Endometrial microvascular endothelial cells (primary cell): ENCODE data around the gene MICB. TPM values are rescaled to one million over a fixed set of nuclear protein-coding genes. Genes with fewer than 3 reads are reported as not detected.
"Not testable (repeated sequence)": the region's sequence is repeated elsewhere in the genome, so short reads cannot be mapped to it uniquely, and the experiment has no call there.

Experiments
- in situ Hi-C: cut with HindIII; loops from 2 replicates; pipeline ENCODE4 v1.10.0; 2017; ENCODE audit warnings: low sequenced_read_pairs, low pct_unique_long_range_greater_than_20kb; ENCODE audit errors: inconsistent ontology term
- total RNA-seq: library from RNA; depleted of rRNA; stranded (reverse); fragments of >200 nt; gene quantifications from one replicate; pipeline ENCODE4 v1.2.3, GENCODE V29; 2015; ENCODE audit errors: inconsistent ontology term

MICB gene
- total RNA-seq, 1 donor from 2014 or later = 26.1 TPM

- in situ Hi-C loops = no loop called here
Measured at GRCh38 chr6:31473244-31473643, 24.7 kb upstream of the MICB start.

- in situ Hi-C loops = no loop called here
Measured at GRCh38 chr6:31473780-31474761, 23.9 kb upstream of the MICB start.

DNA sequence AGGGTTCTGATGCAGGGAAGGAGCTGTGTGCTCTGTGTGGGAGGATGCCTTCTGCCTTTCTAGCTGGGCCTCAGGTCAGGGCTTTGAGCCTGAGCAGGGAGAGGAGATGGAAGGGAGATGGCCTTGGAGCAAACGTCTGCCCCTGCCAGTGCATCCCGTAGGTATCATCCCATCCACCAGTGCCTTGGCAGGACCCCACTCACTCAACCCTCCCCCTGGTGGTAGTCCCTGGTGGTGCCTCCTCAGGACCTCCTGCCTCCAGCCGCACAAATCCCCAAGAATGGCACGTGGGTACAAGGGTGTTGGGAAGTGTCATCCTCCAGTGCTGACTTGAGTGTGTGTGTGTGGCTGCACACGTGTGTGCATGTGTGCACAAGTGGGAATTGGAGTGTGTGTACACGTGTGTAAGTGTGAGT is 23.1 kb upstream of the MICB start:
- in situ Hi-C loops = no loop called here

DNA sequence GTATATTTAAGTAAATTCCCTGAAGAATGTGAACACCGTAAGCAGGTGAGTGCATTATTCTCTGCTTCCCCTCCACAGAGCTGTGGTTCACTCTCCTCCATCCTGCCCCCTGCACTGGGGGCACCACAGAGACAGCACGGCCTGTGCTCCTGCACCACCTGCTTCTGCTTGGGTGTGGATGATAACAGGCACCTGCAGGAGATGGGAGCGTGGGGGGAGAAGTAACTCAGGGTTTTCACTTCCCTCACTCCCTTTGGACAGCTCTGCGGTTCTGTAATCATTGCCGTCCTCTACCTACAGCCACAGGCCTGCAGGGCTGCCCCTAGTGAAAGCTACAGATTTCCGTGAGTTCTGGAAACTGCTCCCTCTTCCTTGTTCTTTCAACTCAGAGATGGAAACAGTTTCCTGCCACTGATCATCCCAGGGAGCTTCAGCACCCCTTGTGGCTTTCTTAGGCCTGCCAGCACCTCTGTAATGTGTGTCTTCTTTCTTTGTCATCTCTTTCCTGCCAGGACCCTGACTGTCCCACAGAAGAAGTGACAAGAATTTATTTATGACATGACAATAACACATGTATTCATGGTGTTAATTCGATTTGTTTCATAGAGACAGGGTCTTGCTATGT is 21.3 kb upstream of the MICB start:
- in situ Hi-C loops = no loop called here

GRCh38 chr6:31477521-31477920 is 20.4 kb upstream of the MICB start:
- in situ Hi-C loops = no loop called here

DNA sequence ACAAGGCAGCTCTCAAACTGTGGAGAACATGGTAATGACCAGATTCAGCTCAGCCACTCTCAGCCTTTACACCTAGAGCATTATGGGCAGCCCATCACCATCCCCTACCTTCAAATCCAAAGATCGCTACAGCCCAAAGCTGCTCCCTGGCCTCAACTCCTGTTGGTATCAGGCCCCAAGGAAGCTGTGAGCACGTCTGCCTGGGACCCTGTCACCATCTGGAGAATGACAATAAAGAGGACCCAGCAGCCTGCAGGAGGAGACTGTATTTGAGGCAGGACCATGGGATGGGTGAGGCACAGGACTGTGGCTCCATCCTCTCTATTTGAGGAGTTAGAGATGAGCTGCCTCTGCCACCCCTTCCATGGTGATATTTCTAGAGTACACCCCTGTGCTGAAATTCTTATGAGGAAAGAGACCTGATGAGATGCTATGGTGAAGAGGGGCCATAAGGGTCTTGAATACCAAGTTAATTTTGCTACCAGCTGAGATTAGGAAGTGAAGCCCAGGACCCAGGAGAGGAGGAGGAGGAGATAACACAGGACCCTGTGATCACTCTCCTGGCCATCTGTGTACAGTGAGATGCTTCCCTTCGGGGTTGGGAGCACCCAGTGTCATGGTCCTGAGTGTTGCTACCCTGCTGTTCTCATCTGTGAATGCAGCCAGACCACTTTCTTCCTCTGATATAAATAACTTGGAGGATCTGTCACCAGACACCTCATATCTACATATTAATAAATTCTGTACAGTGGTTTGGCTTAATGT is 19.6 kb upstream of the MICB start:
- in situ Hi-C loops = no loop called here

- in situ Hi-C loops = no loop called here
Measured at GRCh38 chr6:31479151-31479932, 18.6 kb upstream of the MICB start.

DNA sequence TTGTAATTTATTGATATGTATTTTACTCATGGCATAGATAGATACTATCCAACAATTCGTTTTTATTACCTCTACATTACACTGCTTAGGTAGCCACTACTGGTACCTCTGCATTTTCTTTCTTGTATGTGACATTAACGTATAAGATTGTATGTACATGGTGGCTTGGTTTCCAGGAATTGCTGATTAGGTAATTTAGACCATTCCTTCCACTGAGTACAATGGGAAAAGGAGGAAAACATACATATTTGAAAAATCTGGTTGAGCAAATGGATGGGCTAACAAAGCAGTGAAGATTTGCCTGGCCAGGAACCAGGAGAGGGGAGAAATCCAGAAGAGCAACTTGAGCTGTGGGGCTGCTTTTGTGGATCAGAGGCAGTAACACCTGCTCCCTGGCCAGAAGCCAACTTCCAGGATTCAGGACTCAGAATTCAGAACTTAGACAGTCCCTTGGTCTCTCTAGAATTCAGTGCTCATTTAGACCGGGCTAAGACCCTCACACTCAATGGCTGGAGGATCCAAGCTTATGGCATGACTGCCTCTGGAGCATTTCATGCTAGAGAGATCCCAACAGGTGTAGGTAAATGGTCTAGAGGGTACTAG is 17.9 kb upstream of the MICB start:
- in situ Hi-C loops = no loop called here

- in situ Hi-C loops = no loop called here
Measured at GRCh38 chr6:31480574-31480973, 17.4 kb upstream of the MICB start.

- in situ Hi-C loops = no loop called here
Measured at GRCh38 chr6:31483392-31483791, 14.6 kb upstream of the MICB start.

GRCh38 chr6:31485055-31485454 is 12.9 kb upstream of the MICB start:
- in situ Hi-C loops = no loop called here

DNA sequence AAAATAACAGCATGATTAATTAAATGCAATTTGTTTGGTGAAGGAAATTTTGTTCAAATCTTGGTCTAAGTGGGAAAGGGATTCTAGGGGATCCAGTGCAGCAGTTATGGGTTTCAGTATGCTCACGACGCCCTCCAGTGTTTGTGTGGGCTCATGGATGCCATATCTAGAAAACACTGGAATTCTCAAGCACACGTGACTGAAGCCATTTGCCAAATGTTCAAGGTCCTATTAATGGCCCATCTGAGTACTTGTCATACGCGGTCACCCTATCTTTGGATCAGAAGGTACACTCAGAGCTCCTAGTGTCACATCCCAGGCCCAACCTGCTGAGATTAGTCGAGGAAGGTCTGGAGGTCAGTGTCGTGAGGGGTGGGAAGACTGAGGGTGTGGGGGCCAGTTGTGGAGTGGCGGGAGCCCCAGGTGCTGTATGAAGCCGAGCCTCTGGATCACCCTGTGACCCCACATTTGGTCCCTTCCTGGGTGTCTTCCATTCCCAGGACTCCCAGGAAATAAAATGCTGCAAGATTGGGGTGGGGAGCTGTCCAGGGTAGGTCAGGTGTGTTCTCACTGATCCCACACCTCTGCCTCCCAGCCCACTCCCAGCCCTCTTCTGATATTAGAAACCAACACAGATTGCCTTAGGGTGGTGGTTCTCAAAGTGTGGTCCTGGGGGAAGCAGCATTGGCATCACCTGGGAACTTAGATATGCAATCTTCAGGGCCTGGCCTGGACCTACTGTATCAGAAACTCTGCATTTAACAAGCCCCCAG is 11.7 kb upstream of the MICB start:
- in situ Hi-C loops = not testable (repeated sequence)

DNA sequence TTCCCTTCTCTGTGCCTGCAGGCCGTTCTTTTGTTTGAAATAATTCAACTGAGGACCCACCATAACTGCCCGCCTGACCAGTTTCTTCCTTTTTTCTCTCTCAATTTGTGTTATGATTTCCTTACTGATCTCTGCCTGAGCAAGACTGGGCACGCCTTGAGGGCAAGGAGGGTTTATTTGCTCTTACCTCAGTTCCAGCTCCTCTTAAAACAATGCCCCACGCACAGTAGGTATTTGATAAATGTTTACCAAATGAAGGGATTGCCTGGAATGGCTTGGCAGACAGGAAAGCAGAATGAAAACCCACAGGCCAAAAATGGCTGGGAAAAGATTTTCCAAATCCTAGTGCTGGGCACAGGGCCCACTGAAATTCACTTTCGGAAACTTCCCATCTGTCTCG is 10.3 kb upstream of the MICB start:
- in situ Hi-C loops = not testable (repeated sequence)

DNA sequence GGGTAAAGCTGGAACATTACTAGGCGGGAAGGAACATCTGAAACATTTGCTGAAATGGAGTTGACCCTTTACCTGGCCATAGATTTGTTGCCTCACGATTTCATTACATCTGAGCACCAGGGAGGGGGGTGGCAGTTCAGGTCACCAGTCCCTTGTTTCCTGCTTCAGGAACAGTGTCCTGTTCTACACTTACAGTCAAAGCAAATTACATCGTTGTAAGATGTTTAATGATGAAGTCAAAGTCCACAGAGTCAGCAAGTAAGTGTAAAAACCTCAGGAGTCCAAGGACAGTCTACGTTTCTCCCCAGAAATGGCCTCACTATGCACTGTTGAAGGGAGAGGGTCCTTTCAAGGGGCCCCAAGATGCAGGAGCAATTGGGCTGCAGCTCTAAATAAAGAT is 8.9 kb upstream of the MICB start:
- in situ Hi-C loops = no loop called here

DNA sequence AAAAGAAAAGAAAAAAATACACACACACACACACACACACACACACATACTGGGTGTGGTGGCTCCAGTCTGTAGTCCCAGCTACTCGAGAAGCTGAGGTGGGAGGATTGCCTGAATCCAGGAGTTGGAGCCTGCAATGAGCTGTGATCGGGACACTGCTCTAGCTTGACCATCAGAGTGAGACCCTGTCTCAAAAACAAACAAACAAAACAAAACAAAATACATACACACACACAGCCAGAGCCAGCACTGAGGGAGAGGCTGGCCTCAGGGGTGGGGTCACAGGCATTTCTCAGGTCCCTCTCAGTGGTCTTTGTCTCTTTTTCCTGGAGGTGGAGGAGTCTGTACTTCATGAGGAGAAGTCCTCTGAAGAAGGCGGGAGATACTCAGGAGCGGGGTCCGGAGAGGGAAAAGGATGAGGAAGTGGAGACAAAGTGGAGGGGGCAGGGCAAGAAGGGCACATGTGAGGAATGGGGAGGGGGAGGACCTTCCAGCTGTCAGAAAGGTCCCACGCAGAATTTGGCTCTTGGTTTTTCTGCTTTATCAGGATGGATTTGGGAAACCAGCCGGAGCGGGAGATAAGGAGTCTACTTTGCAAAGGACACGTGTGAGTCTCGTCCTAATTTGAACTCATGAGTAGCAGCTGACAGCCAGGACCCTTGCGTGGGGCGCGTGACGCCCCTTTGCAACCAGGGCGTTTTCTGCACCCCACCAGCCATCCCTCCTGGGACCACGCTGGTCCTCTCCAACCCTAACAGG is 7.7 kb upstream of the MICB start:
- in situ Hi-C loops = no loop called here

GRCh38 chr6:31493550-31493874 is 4.4 kb upstream of the MICB start:
- in situ Hi-C loops = not testable (repeated sequence)
